Common myeloid progenitor, CD34-positive (primary cell): ENCODE data around the gene NRG3.

Experiments
- CTCF ChIA-PET: fragments of 350-600 bp; sonication (Branson Sonifier 250); formaldehyde crosslinking; loops from one replicate; lab custom pipeline; 2021; ENCODE audit warnings: antibody characterized with exemption; lab: Charles Lee
- POLR2A ChIA-PET: fragments of 350-600 bp; sonication (Branson Sonifier 250); formaldehyde crosslinking; loops from one replicate; lab custom pipeline; 2021; ENCODE audit warnings: antibody characterized with exemption; lab: Charles Lee
- DNase-seq, 3 donors: peaks; one replicate each; pipeline versions ENCODE4 v3.0.0 to v3.0.0-alpha.2; 2013
- H3K27ac ChIP-seq, 2 experiments: 1 replicate in 1 of 2; 2 replicates in 1 of 2; pipeline ENCODE4 v1.7.0; 2013; ENCODE audit warnings: inconsistent platforms in 2 of 2, low read length in 2 of 2, mild to moderate bottlenecking in 2 of 2, low read depth in 1 of 2, moderate library complexity in 1 of 2; ENCODE audit not compliant: severe bottlenecking in 2 of 2, insufficient read depth in 1 of 2, poor library complexity in 1 of 2
- H3K27me3 ChIP-seq, 5 experiments: replicated peaks in 2 of 5; 1 replicate in 3 of 5; 2 replicates in 2 of 5; pipeline versions ENCODE4 v1.6.1 to v1.7.0; 2013; ENCODE audit warnings: low read length in 4 of 5, mild to moderate bottlenecking in 2 of 5, moderate library complexity in 2 of 5, inconsistent platforms in 1 of 5; ENCODE audit not compliant: insufficient read depth in 5 of 5, control insufficient read depth in 4 of 5
- H3K36me3 ChIP-seq, 4 experiments: 1 replicate in 2 of 4; 2 replicates in 2 of 4; pipeline versions ENCODE4 v1.6.1 to v1.7.0; 2013; ENCODE audit warnings: low read length in 3 of 4, control low read depth in 1 of 4, mild to moderate bottlenecking in 1 of 4; ENCODE audit not compliant: control insufficient read depth in 4 of 4, insufficient read depth in 4 of 4
- H3K4me1 ChIP-seq, 4 experiments: 1 replicate in 3 of 4; 2 replicates in 1 of 4; pipeline versions ENCODE4 v1.6.1 to v1.7.1; 2013; ENCODE audit warnings: low read length in 3 of 4, mild to moderate bottlenecking in 3 of 4, control low read depth in 1 of 4, inconsistent platforms in 1 of 4, moderate library complexity in 1 of 4; ENCODE audit not compliant: control insufficient read depth in 4 of 4, insufficient read depth in 4 of 4; ENCODE audit errors: control extremely low read depth in 1 of 4
- H3K4me3 ChIP-seq, 7 experiments: 1 replicate in 4 of 7; 2 replicates in 3 of 7; pipeline versions ENCODE4 v1.5.1 to v1.7.0; 2013; ENCODE audit warnings: mild to moderate bottlenecking in 7 of 7, low read length in 6 of 7, moderate library complexity in 6 of 7, inconsistent platforms in 2 of 7, low read depth in 2 of 7, control low read depth in 1 of 7; ENCODE audit not compliant: insufficient read depth in 4 of 7, control insufficient read depth in 1 of 7; ENCODE audit errors: extremely low read depth in 1 of 7
- H3K9me3 ChIP-seq, 5 experiments: 1 replicate in 4 of 5; 2 replicates in 1 of 5; pipeline versions ENCODE4 v1.6.1 to v1.7.1; 2013; ENCODE audit warnings: low read length in 4 of 5, mild to moderate bottlenecking in 2 of 5, inconsistent platforms in 1 of 5, low read depth in 1 of 5, moderate library complexity in 1 of 5; ENCODE audit not compliant: control insufficient read depth in 4 of 5, insufficient read depth in 2 of 5; ENCODE audit errors: control extremely low read depth in 1 of 5
- WGBS: methylation state at CpG from one replicate; pipeline ENCODE4 v1.1.5; 2013; ENCODE audit not compliant: insufficient coverage; 5-methylcytosine and 5-hydroxymethylcytosine counted together

Gene NRG3

DNA sequence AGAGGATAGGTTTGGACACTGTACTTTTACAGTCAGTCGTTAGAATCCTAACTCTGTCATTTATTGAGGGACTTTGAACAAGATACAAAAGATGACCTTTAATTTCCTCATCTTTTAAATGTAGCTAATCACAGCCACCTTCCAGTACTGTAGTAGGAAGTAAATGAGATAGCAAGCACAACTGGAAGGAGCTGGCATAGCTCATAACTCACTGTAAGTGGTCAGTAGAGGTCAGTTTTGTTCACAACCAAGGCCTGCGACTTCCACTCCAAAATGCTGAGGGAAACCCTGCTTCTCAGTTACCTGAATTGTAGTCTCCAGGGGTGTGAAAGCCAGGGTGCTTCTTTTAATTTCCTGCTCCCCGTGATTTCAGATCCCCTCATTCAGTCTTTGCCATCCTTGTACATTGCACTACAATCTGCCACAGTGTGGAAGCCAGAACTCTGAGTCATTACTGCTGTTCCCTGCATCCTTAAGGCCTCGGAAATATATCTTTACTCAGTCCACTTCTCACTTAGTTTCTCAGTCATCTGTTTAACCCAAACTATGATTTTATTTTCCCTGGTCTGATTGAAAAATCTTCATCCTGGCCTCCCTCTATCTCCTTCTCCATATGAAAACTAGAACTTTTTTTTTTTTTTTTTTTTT, 361.2 kb downstream of the NRG3 start:
- H3K9me3 ChIP-seq = no peaks in the 10 kb centered on the region
- no peak for DNase-seq
- no peaks in the 10 kb centered on the region for H3K27me3 ChIP-seq
- no peaks in the 10 kb centered on the region for H3K4me1 ChIP-seq
- POLR2A ChIA-PET = no interaction called here
- 91% methylated on average over 3 of the region's 4 CpGs for WGBS
- H3K27ac ChIP-seq = no peak overlapping the region
- no peak overlapping the region for H3K4me3 ChIP-seq
- CTCF ChIA-PET = no interaction called here
- no peaks in the 10 kb centered on the region for H3K36me3 ChIP-seq

DNA sequence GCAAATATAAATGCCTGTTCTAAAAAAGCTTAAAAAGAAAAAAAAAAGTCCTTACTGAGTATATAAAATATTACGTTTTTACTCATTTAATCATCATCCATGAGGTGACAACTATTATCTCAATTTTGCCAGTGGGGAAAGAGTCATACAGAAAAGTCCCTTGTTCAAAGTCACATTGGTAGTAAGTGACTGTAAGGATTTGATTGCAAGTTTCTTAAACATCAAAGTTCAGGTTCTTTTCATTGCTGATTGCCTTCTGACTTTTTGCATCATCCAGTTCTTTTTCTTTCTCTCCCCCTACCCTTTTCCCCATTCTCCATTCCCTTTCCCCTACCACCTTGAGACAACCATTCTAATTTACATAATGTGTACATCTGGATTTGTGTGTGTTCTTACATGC, 363.3 kb downstream of the NRG3 start:
- H3K9me3 ChIP-seq = no peaks in the 10 kb centered on the region
- H3K4me3 ChIP-seq = no peak overlapping the region
- no peaks in the 10 kb centered on the region for H3K4me1 ChIP-seq
- CTCF ChIA-PET = no interaction called here
- no peaks in the 10 kb centered on the region for H3K27me3 ChIP-seq
- no peaks in the 10 kb centered on the region for H3K36me3 ChIP-seq
- no peak for DNase-seq
- POLR2A ChIA-PET = no interaction called here
- H3K27ac ChIP-seq = no peak overlapping the region
- no CpG with 5 or more reads among the region's 1 CpG for WGBS

GRCh38 chr10:82240408-82240807, 365.4 kb downstream of the NRG3 start:
- H3K36me3 ChIP-seq = no peaks in the 10 kb centered on the region
- no peaks in the 10 kb centered on the region for H3K9me3 ChIP-seq
- ChIA-PET POLR2A (interaction anchor here (0.7 kb wide), 1 partner anchor 57 kb away, joined by 3 read pairs; no protein-coding TSS in a partner anchor), CTCF (no interaction called here)
- DNase-seq = no peak
- H3K27ac ChIP-seq = no peak overlapping the region
- no peaks in the 10 kb centered on the region for H3K4me1 ChIP-seq
- H3K27me3 ChIP-seq = no peaks in the 10 kb centered on the region
- WGBS = 81% methylated on average over 3 of the region's 3 CpGs
- H3K4me3 ChIP-seq = no peak overlapping the region

DNA sequence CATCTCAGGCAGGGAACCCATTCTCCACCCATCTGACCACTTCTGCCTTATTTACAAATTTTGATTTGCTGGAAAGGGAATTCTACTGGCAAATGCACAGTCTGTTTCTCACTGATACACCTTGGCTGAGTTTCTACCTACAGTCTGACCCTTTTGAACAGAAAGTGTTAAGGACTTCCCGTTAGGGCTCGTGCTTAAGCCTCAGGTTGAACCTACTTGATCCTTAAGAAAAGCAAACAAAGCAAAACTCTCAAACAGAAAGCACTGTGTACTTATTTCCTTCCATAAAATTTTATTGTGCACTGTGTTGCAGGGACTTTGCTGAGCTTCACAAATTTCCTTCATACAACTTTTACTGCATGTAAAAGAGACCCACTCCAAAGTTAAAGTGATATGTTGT, 367.8 kb downstream of the NRG3 start:
- 83% methylated on average over 2 of the region's 2 CpGs for WGBS
- ChIA-PET POLR2A (no interaction called here), CTCF (no interaction called here)
- H3K36me3 ChIP-seq = no peaks in the 10 kb centered on the region
- no peaks in the 10 kb centered on the region for H3K4me1 ChIP-seq
- H3K27ac ChIP-seq = no peak overlapping the region
- no peak for DNase-seq
- no peaks in the 10 kb centered on the region for H3K27me3 ChIP-seq
- H3K9me3 ChIP-seq = no peaks in the 10 kb centered on the region
- no peak overlapping the region for H3K4me3 ChIP-seq

DNA sequence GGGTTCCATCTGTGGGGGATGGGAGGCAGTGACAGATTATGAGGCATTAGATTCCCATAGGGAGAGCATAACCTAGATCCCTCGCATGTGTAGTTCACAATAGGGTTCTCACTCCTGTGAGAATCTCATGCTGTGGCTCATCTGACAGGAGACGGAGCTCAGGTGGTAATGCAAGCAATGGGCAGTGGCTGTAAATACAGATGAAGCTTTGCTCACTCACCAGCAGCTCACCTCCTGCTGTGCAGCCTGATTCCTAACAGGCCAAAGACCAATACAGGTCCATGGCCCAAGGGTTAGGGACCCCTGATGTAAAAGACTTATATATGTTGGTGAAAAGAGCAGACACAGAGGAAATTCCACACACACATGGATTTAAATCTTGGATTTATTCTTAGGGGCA, 370.2 kb downstream of the NRG3 start:
- H3K36me3 ChIP-seq = no peaks in the 10 kb centered on the region
- H3K4me1 ChIP-seq = no peaks in the 10 kb centered on the region
- POLR2A ChIA-PET = no interaction called here
- no peak overlapping the region for H3K27ac ChIP-seq
- H3K27me3 ChIP-seq = no peaks in the 10 kb centered on the region
- DNase-seq = no peak
- H3K4me3 ChIP-seq = no peak overlapping the region
- CTCF ChIA-PET = no interaction called here
- no peaks in the 10 kb centered on the region for H3K9me3 ChIP-seq
- 70% methylated on average over 2 of the region's 2 CpGs for WGBS

GRCh38 chr10:82245906-82246560, 371.0 kb downstream of the NRG3 start:
- no peaks in the 10 kb centered on the region for H3K36me3 ChIP-seq
- H3K27ac ChIP-seq = no peak overlapping the region
- ChIA-PET CTCF (no interaction called here), POLR2A (no interaction called here)
- no peak for DNase-seq
- H3K27me3 ChIP-seq = no peaks in the 10 kb centered on the region
- no peaks in the 10 kb centered on the region for H3K4me1 ChIP-seq
- no peaks in the 10 kb centered on the region for H3K9me3 ChIP-seq
- H3K4me3 ChIP-seq = no peak overlapping the region
- WGBS = no CpG with 5 or more reads among the region's 4 CpGs

- Histone ChIP-seq H3K4me3 (no peak overlapping the region), H3K36me3 (no peaks in the 10 kb centered on the region), H3K4me1 (no peaks in the 10 kb centered on the region), H3K27ac (no peak overlapping the region), H3K9me3 (no peaks in the 10 kb centered on the region), H3K27me3 (no peaks in the 10 kb centered on the region)
- DNase-seq = no peak
- POLR2A ChIA-PET = no interaction called here
- CTCF ChIA-PET = no interaction called here
- WGBS = no CpG with 5 or more reads among the region's 1 CpG
These were observed 374.1 kb downstream of the NRG3 start for GRCh38 chr10:82249141-82249540.
